Measurements from ENCODE around the gene RNH1. TPM values are rescaled to one million over a fixed set of nuclear protein-coding genes. Genes with fewer than 3 reads are reported as not detected.

RNH1 gene
- total and polyA plus RNA-seq, 4 experiments from 2014 or later = 98.4 to 187 (median 134) TPM

GRCh38 chr11:497565-498296 is 9.3 kb downstream of the RNH1 start:
- no peaks in the 10 kb centered on the region for H3K27me3 ChIP-seq (ENCODE audit: insufficient read depth, low read length)
- Mint-ChIP-seq H3K27ac (peak overlapping the region in 4 of 7 donors; percentile 15 to 81 (median 42)), H3K4me1 (peaks cover 0 to 12% (median 5%) of the 10 kb centered on the region in 4 donors), H3K9me3 (no peaks in the 10 kb centered on the region), H3K27me3 (no peaks in the 10 kb centered on the region), H3K36me3 (peaks cover 30 to 48% of the 10 kb centered on the region in 2 donors), H3K4me3 (no peak overlapping the region)
- intact Hi-C loops (cut with micrococcal nuclease) = no loop called here
- peaks cover 60% of the 10 kb centered on the region for H3K36me3 ChIP-seq (ENCODE audit: insufficient read depth, low read length)
- ChIA-PET CTCF (ENCODE audit: partially characterized antibody) (interaction anchor here (1.6 kb wide), 1 partner anchor 21 kb away, joined by 5 read pairs; no protein-coding TSS in a partner anchor), POLR2A (ENCODE audit: partially characterized antibody) (interaction anchor here (0.6 kb wide), 1 partner anchor 9 kb away, joined by 3 read pairs; the partner anchor contains the start of gene RNH1)
- no peaks in the 10 kb centered on the region for H3K4me1 ChIP-seq (ENCODE audit: insufficient read depth, low read length)
- H3K4me3 ChIP-seq (ENCODE audit: low read length in 2 of 2) = no peak overlapping the region
- no peak for DNase-seq
- no peaks in the 10 kb centered on the region for H3K9me3 ChIP-seq (ENCODE audit: control insufficient read depth in 1 of 2, low read length in 2 of 2)
- no peak overlapping the region for H3K27ac ChIP-seq (ENCODE audit: low read depth, low read length)

DNA sequence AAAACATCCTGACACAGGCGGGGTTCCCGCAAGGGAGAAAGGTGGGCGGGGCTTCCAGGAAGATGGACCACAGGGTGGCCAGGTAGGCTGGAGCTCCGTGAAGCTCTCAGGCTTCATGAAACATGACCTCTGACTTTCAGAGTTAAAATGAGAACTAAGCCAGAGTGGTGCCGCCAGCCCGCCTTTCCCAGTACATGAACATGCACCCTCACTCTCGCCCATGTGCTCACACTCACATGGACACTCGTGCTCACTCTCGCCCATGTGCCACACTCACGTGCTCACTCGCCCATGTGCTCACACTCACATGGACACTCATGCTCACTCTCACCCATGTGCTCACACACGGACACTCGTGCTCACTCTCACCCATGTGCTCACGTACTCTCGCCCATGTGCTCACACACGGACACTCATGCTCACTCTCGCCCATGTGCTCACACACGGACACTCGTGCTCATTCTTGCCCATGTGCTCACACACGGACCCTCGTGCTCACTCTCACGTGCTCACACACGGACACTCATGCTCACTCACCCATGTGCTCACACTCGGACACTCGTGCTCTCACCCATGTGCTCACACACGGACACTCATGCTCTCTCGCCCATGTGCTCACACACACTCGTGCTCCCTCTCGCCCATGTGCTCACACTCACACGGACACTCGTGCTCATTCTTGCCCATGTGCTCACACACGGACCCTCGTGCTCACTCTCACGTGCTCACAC is 10.0 kb downstream of the RNH1 start:
- intact Hi-C loops (cut with micrococcal nuclease) = no loop called here
- no peak overlapping the region for H3K4me3 ChIP-seq (ENCODE audit: low read length in 2 of 2)
- no peak overlapping the region for H3K27ac ChIP-seq (ENCODE audit: low read depth, low read length)
- Mint-ChIP-seq H3K27me3 (no peaks in the 10 kb centered on the region), H3K4me3 (peak overlapping the region in 1 of 8 donors; percentile 60), H3K9me3 (no peaks in the 10 kb centered on the region), H3K27ac (peak overlapping the region in 4 of 7 donors; percentile 19 to 81 (median 48)), H3K4me1 (peaks cover 0 to 12% (median 5%) of the 10 kb centered on the region in 4 donors), H3K36me3 (peaks cover 30 to 50% of the 10 kb centered on the region in 2 donors)
- H3K9me3 ChIP-seq (ENCODE audit: control insufficient read depth in 1 of 2, low read length in 2 of 2) = no peaks in the 10 kb centered on the region
- CTCF ChIA-PET (ENCODE audit: partially characterized antibody) = interaction anchor here (0.8 to 1.6 kb wide), 2 partner anchors 22 to 37 kb away, joined by 3 to 5 read pairs; no protein-coding TSS in a partner anchor
- H3K36me3 ChIP-seq (ENCODE audit: insufficient read depth, low read length) = peaks cover 59% of the 10 kb centered on the region
- DNase-seq = no peak
- POLR2A ChIA-PET (ENCODE audit: partially characterized antibody) = no interaction called here
- no peaks in the 10 kb centered on the region for H3K27me3 ChIP-seq (ENCODE audit: insufficient read depth, low read length)
- H3K4me1 ChIP-seq (ENCODE audit: insufficient read depth, low read length) = no peaks in the 10 kb centered on the region

- Histone ChIP-seq H3K9me3 (ENCODE audit: control insufficient read depth in 1 of 2, low read length in 2 of 2) (no peaks in the 10 kb centered on the region), H3K4me3 (ENCODE audit: low read length in 2 of 2) (no peak overlapping the region), H3K36me3 (ENCODE audit: insufficient read depth, low read length) (peaks cover 44% of the 10 kb centered on the region), H3K4me1 (ENCODE audit: insufficient read depth, low read length) (no peaks in the 10 kb centered on the region), H3K27me3 (ENCODE audit: insufficient read depth, low read length) (no peaks in the 10 kb centered on the region), H3K27ac (ENCODE audit: low read depth, low read length) (no peak overlapping the region)
- no peak for DNase-seq
- Mint-ChIP-seq H3K9me3 (no peaks in the 10 kb centered on the region), H3K4me3 (no peak overlapping the region), H3K4me1 (peaks cover 0 to 11% (median 5%) of the 10 kb centered on the region in 4 donors), H3K36me3 (peaks cover 27 to 46% of the 10 kb centered on the region in 2 donors), H3K27me3 (no peaks in the 10 kb centered on the region), H3K27ac (peak overlapping the region in 3 of 7 donors; percentile 18 to 70 (median 47))
- ChIA-PET CTCF (ENCODE audit: partially characterized antibody) (no interaction called here), POLR2A (ENCODE audit: partially characterized antibody) (no interaction called here)
- intact Hi-C loops (cut with micrococcal nuclease) = no loop called here
Observed at GRCh38 chr11:495537-495931, 11.5 kb downstream of the RNH1 start.

GRCh38 chr11:494761-495536 is 12.1 kb downstream of the RNH1 start:
- intact Hi-C loops (cut with micrococcal nuclease) = no loop called here

DNA sequence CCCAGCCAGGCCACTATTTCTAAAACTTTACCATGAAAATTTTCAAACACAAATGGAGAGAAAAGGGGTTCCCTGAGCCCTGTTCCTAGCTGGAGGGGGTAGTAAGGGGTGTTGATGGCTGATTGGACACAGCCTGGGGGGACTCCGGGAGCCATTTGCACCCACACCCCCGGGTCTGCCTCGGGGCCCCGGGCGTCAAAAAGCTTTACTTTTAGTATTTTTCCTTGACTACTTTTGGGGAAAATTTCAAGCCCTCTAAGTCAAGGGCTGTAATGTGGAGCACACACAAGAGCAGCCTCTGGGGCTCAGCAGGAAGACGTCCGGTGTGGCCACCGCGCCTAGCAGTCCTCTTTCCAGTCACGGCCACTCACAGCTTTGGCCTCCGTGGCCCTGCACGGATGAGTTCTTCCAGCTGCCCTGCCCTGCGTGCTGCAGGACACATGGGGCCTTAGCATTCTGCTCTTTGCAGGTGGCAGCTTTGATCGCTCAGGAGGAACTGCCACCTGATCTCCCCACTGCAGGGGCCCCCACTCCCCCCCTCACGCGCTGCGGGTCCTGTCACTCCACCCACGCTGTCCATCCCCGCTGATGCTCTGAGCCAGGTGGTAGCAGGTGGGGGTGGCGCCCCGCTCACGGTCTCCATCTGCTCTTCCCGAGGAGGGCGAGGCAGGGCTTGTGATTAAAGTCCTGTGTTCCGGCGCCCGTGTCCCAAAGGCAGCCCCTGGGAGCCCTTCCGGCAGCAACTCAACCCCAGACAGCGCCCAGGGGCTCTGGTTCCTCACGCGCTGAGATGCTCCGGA is 14.4 kb downstream of the RNH1 start:
- peak in 1 of 5 donors; percentile 14 for DNase-seq
- H3K27ac Mint-ChIP-seq = peak overlapping the region in 2 of 7 donors; percentile 47 to 58
- ChIA-PET CTCF (ENCODE audit: partially characterized antibody) (interaction anchor here (1.0 kb wide), 1 partner anchor 11 kb away, joined by 3 read pairs; no protein-coding TSS in a partner anchor), POLR2A (ENCODE audit: partially characterized antibody) (interaction anchor here (1.4 to 1.7 kb wide), 2 partner anchors 10 to 14 kb away, joined by 4 to 6 read pairs; partner anchors contain the start of gene RNH1)
- H3K27me3 Mint-ChIP-seq = no peaks in the 10 kb centered on the region
- no peaks in the 10 kb centered on the region for H3K9me3 ChIP-seq (ENCODE audit: control insufficient read depth in 1 of 2, low read length in 2 of 2)
- no peak overlapping the region for H3K4me3 ChIP-seq (ENCODE audit: low read length in 2 of 2)
- peaks cover 15% of the 10 kb centered on the region for H3K36me3 ChIP-seq (ENCODE audit: insufficient read depth, low read length)
- H3K27ac ChIP-seq (ENCODE audit: low read depth, low read length) = no peak overlapping the region
- H3K4me3 Mint-ChIP-seq = no peak overlapping the region
- H3K4me1 ChIP-seq (ENCODE audit: insufficient read depth, low read length) = no peaks in the 10 kb centered on the region
- peaks cover 19 to 34% of the 10 kb centered on the region in 2 donors for H3K36me3 Mint-ChIP-seq
- no peaks in the 10 kb centered on the region for H3K9me3 Mint-ChIP-seq
- peaks cover 0 to 10% (median 4%) of the 10 kb centered on the region in 4 donors for H3K4me1 Mint-ChIP-seq
- no peaks in the 10 kb centered on the region for H3K27me3 ChIP-seq (ENCODE audit: insufficient read depth, low read length)
- intact Hi-C loops (cut with micrococcal nuclease) = no loop called here

More at GRCh38 chr11:494761-495536, 12.1 kb downstream of the RNH1 start:
- Histone ChIP-seq H3K27ac (ENCODE audit: low read depth, low read length) (no peak overlapping the region), H3K27me3 (ENCODE audit: insufficient read depth, low read length) (no peaks in the 10 kb centered on the region), H3K4me3 (ENCODE audit: low read length in 2 of 2) (no peak overlapping the region), H3K9me3 (ENCODE audit: control insufficient read depth in 1 of 2, low read length in 2 of 2) (no peaks in the 10 kb centered on the region), H3K36me3 (ENCODE audit: insufficient read depth, low read length) (peaks cover 39% of the 10 kb centered on the region), H3K4me1 (ENCODE audit: insufficient read depth, low read length) (no peaks in the 10 kb centered on the region)
- CTCF ChIA-PET (ENCODE audit: partially characterized antibody) = no interaction called here
- Mint-ChIP-seq H3K27me3 (no peaks in the 10 kb centered on the region), H3K36me3 (peaks cover 25 to 45% of the 10 kb centered on the region in 2 donors), H3K27ac (peak overlapping the region in 2 of 7 donors; percentile 60 to 68), H3K4me3 (no peak overlapping the region), H3K4me1 (peaks cover 0 to 11% (median 5%) of the 10 kb centered on the region in 4 donors), H3K9me3 (no peaks in the 10 kb centered on the region)
- POLR2A ChIA-PET (ENCODE audit: partially characterized antibody) = no interaction called here
- DNase-seq = peak in 1 of 5 donors; percentile 36

- Histone ChIP-seq H3K4me1 (ENCODE audit: insufficient read depth, low read length) (no peaks in the 10 kb centered on the region), H3K27me3 (ENCODE audit: insufficient read depth, low read length) (no peaks in the 10 kb centered on the region), H3K9me3 (ENCODE audit: control insufficient read depth in 1 of 2, low read length in 2 of 2) (no peaks in the 10 kb centered on the region), H3K4me3 (ENCODE audit: low read length in 2 of 2) (no peak overlapping the region), H3K36me3 (ENCODE audit: insufficient read depth, low read length) (peaks cover 3% of the 10 kb centered on the region), H3K27ac (ENCODE audit: low read depth, low read length) (no peak overlapping the region)
- peak in 1 of 5 donors; percentile 22 for DNase-seq
- intact Hi-C loops (cut with micrococcal nuclease) = no loop called here
- ChIA-PET CTCF (ENCODE audit: partially characterized antibody) (interaction anchor here (1.0 kb wide), 1 partner anchor 37 kb away, joined by 3 read pairs; no protein-coding TSS in a partner anchor), POLR2A (ENCODE audit: partially characterized antibody) (no interaction called here)
- peaks cover 8 to 21% of the 10 kb centered on the region in 2 donors for H3K36me3 Mint-ChIP-seq
- H3K4me3 Mint-ChIP-seq = no peak overlapping the region
- H3K27me3 Mint-ChIP-seq = no peaks in the 10 kb centered on the region
- peaks cover 0 to 2% (median 0%) of the 10 kb centered on the region in 4 donors for H3K4me1 Mint-ChIP-seq
- H3K9me3 Mint-ChIP-seq = no peaks in the 10 kb centered on the region
- no peak overlapping the region for H3K27ac Mint-ChIP-seq
Observed at GRCh38 chr11:491358-491757, 15.7 kb downstream of the RNH1 start.
